ENCODE measurements around the gene BCR.
"Not testable (repeated sequence)": the region's sequence is repeated elsewhere in the genome, so short reads cannot be mapped to it uniquely, and the experiment has no call there.

BCR gene

GRCh38 chr22:23316596-23316995 is 136.3 kb downstream of the BCR start:
- not testable (repeated sequence) for DNase-seq (ENCODE audit: low read depth in 3 of 3)

- not testable (repeated sequence) for DNase-seq (ENCODE audit: low read depth in 3 of 3)
Observed at GRCh38 chr22:23318316-23318715, 138.0 kb downstream of the BCR start.

GRCh38 chr22:23322497-23323080 is 142.3 kb downstream of the BCR start:
- DNase-seq (ENCODE audit: low read depth in 3 of 3): not testable (repeated sequence)

GRCh38 chr22:23323960-23324688 is 143.8 kb downstream of the BCR start:
- DNase-seq (ENCODE audit: low read depth in 3 of 3): not testable (repeated sequence)

GRCh38 chr22:23325183-23325582 is 144.9 kb downstream of the BCR start:
- no peak for DNase-seq (ENCODE audit: low read depth in 3 of 3)

GRCh38 chr22:23333822-23334221 is 153.5 kb downstream of the BCR start:
- not testable (repeated sequence) for DNase-seq (ENCODE audit: low read depth in 3 of 3)

GRCh38 chr22:23337672-23338071 is 157.4 kb downstream of the BCR start:
- DNase-seq (ENCODE audit: low read depth in 3 of 3): not testable (repeated sequence)

GRCh38 chr22:23341942-23342695 is 161.8 kb downstream of the BCR start:
- not testable (repeated sequence) for DNase-seq (ENCODE audit: low read depth in 3 of 3)

- no peak for DNase-seq (ENCODE audit: low read depth in 3 of 3)
Observed at GRCh38 chr22:23351321-23351720, 171.0 kb downstream of the BCR start.

GRCh38 chr22:23353004-23353403 is 172.7 kb downstream of the BCR start:
- no peak for DNase-seq (ENCODE audit: low read depth in 3 of 3)

GRCh38 chr22:23353696-23354095 is 173.4 kb downstream of the BCR start:
- no peak for DNase-seq (ENCODE audit: low read depth in 3 of 3)

GRCh38 chr22:23356094-23356493 is 175.8 kb downstream of the BCR start:
- DNase-seq (ENCODE audit: low read depth in 3 of 3): no peak

- DNase-seq (ENCODE audit: low read depth in 3 of 3): no peak
Observed at GRCh38 chr22:23357053-23357452, 176.7 kb downstream of the BCR start.

- no peak for DNase-seq (ENCODE audit: low read depth in 3 of 3)
Observed at GRCh38 chr22:23359583-23360123, 179.3 kb downstream of the BCR start.

- DNase-seq (ENCODE audit: low read depth in 3 of 3): no peak
Observed at GRCh38 chr22:23361676-23362075, 181.4 kb downstream of the BCR start.

GRCh38 chr22:23363683-23364082 is 183.4 kb downstream of the BCR start:
- DNase-seq (ENCODE audit: low read depth in 3 of 3): no peak

GRCh38 chr22:23364389-23364788 is 184.1 kb downstream of the BCR start:
- no peak for DNase-seq (ENCODE audit: low read depth in 3 of 3)

GRCh38 chr22:23365524-23365923 is 185.2 kb downstream of the BCR start:
- DNase-seq (ENCODE audit: low read depth in 3 of 3): no peak

GRCh38 chr22:23365961-23366360 is 185.7 kb downstream of the BCR start:
- DNase-seq (ENCODE audit: low read depth in 3 of 3): no peak

- not testable (repeated sequence) for DNase-seq (ENCODE audit: low read depth in 3 of 3)
Observed at GRCh38 chr22:23367196-23367595, 186.9 kb downstream of the BCR start.

All from stimulated activated CD4-positive, alpha-beta T cell treated with anti-CD3 and anti-CD28 coated beads, TNF-alpha, amount 100 ng/mL, for 48 hours (primary cell).